Measurements from ENCODE around the gene SCRN1. TPM values are rescaled to one million over a fixed set of nuclear protein-coding genes. Genes with fewer than 3 reads are reported as not detected.

Gene SCRN1
- total RNA-seq (86.5 and 142 TPM in 2 replicates), polyA plus RNA-seq (107 and 124 TPM in 2 replicates), polyA minus RNA-seq (ENCODE audit: low replicate concordance) (64.0 and 69.4 TPM in 2 replicates)
- 82.2 and 90.0 TPM in 2 replicates for polyA plus RNA-seq (2012)

- H3K36me3 ChIP-seq (ENCODE audit: control insufficient read depth, insufficient read depth, low read length) = no peaks in the 10 kb centered on the region
- H4K20me1 ChIP-seq (ENCODE audit: control insufficient read depth, extremely low read depth, insufficient read depth, low read length) = no peaks in the 10 kb centered on the region
- H3K9me3 ChIP-seq (ENCODE audit: control insufficient read depth, insufficient read depth, low read depth, low read length) = no peaks in the 10 kb centered on the region
- no peaks in the 10 kb centered on the region for H3K27me3 ChIP-seq (ENCODE audit: control insufficient read depth, insufficient read depth, low read length)
- peak in 1 of 2 donors; percentile 37 for DNase-seq (ENCODE audit: low read depth in 2 of 2)
- peaks cover 12% of the 10 kb centered on the region for H3K4me1 ChIP-seq (ENCODE audit: control insufficient read depth, extremely low read depth, insufficient read depth, low read length)
- H3K9ac ChIP-seq (ENCODE audit: insufficient read depth, low read length) = peak within 1 kb of the TSS; percentile 86
- peak within 1 kb of the TSS; percentile 84 for H2AFZ ChIP-seq (ENCODE audit: low read length)
- H3K79me2 ChIP-seq (ENCODE audit: control insufficient read depth, insufficient read depth, low read length) = peaks cover 42% of the 10 kb centered on the region
- H3K4me2 ChIP-seq (ENCODE audit: extremely low read depth, insufficient read depth, low read length) = peak within 1 kb of the TSS; percentile 97
- H3K27ac ChIP-seq (ENCODE audit: insufficient read depth, low read length) = peak within 1 kb of the TSS; percentile 93
- TF ChIP-seq EZH2 (IDR thresholded peaks at IDR 0.05; ENCODE audit: low read length, missing control alignments) (no peak), CTCF (conservative IDR thresholded peaks at IDR 0.05 in 1 of 2, IDR thresholded peaks at IDR 0.05 in 1 of 2; ENCODE audit: low read depth in 1 of 2, low read length in 2 of 2) (no peak)
- H3K4me3 ChIP-seq (replicated peaks in 1 of 4; ENCODE audit: control extremely low read depth in 1 of 4, insufficient read depth in 1 of 4, low read depth in 3 of 4, low read length in 4 of 4) = peak within 1 kb of the TSS; percentile 78 to 97 (median 91)
Measured at GRCh38 chr7:29989257-29989995, at the start of gene SCRN1. TSS of gene SCRN1 (minus strand) at chr7:29989801. CDS start at chr7:29969067, 20,734 bp downstream.

- H3K4me3 ChIP-seq (replicated peaks in 1 of 4; ENCODE audit: control extremely low read depth in 1 of 4, insufficient read depth in 1 of 4, low read depth in 3 of 4, low read length in 4 of 4) = peak overlapping the region in 1 of 4 experiments; percentile 21
- H3K9ac ChIP-seq (ENCODE audit: insufficient read depth, low read length) = no peak overlapping the region
- H3K4me2 ChIP-seq (ENCODE audit: extremely low read depth, insufficient read depth, low read length) = peak overlapping the region; percentile 57
- H3K9me3 ChIP-seq (ENCODE audit: control insufficient read depth, insufficient read depth, low read depth, low read length) = no peaks in the 10 kb centered on the region
- no peaks in the 10 kb centered on the region for H3K27me3 ChIP-seq (ENCODE audit: control insufficient read depth, insufficient read depth, low read length)
- H4K20me1 ChIP-seq (ENCODE audit: control insufficient read depth, extremely low read depth, insufficient read depth, low read length) = no peaks in the 10 kb centered on the region
- no peak overlapping the region for H2AFZ ChIP-seq (ENCODE audit: low read length)
- H3K36me3 ChIP-seq (ENCODE audit: control insufficient read depth, insufficient read depth, low read length) = no peaks in the 10 kb centered on the region
- no peak for TF ChIP-seq EZH2 (IDR thresholded peaks at IDR 0.05; ENCODE audit: low read length, missing control alignments)
- TF ChIP-seq CTCF (conservative IDR thresholded peaks at IDR 0.05 in 1 of 2, IDR thresholded peaks at IDR 0.05 in 1 of 2; ENCODE audit: low read depth in 1 of 2, low read length in 2 of 2) = no peak
- peak in 1 of 2 donors; percentile 80 for DNase-seq (ENCODE audit: low read depth in 2 of 2)
- H3K4me1 ChIP-seq (ENCODE audit: control insufficient read depth, extremely low read depth, insufficient read depth, low read length) = no peaks in the 10 kb centered on the region
- no peaks in the 10 kb centered on the region for H3K79me2 ChIP-seq (ENCODE audit: control insufficient read depth, insufficient read depth, low read length)
- H3K27ac ChIP-seq (ENCODE audit: insufficient read depth, low read length) = no peak overlapping the region
Measured at GRCh38 chr7:30038196-30038980, 48.8 kb upstream of the SCRN1 start.

GRCh38 chr7:30036220-30036619, 46.6 kb upstream of the SCRN1 start:
- H3K79me2 ChIP-seq (ENCODE audit: control insufficient read depth, insufficient read depth, low read length) = peaks cover 8% of the 10 kb centered on the region
- H2AFZ ChIP-seq (ENCODE audit: low read length) = no peak overlapping the region
- H3K4me3 ChIP-seq (replicated peaks in 1 of 4; ENCODE audit: control extremely low read depth in 1 of 4, insufficient read depth in 1 of 4, low read depth in 3 of 4, low read length in 4 of 4) = no peak overlapping the region
- H3K27ac ChIP-seq (ENCODE audit: insufficient read depth, low read length) = no peak overlapping the region
- TF ChIP-seq EZH2 (IDR thresholded peaks at IDR 0.05; ENCODE audit: low read length, missing control alignments) (no peak), CTCF (conservative IDR thresholded peaks at IDR 0.05 in 1 of 2, IDR thresholded peaks at IDR 0.05 in 1 of 2; ENCODE audit: low read depth in 1 of 2, low read length in 2 of 2) (no peak)
- DNase-seq (ENCODE audit: low read depth in 2 of 2) = no peak
- H3K27me3 ChIP-seq (ENCODE audit: control insufficient read depth, insufficient read depth, low read length) = no peaks in the 10 kb centered on the region
- H3K9me3 ChIP-seq (ENCODE audit: control insufficient read depth, insufficient read depth, low read depth, low read length) = no peaks in the 10 kb centered on the region
- H3K9ac ChIP-seq (ENCODE audit: insufficient read depth, low read length) = no peak overlapping the region
- H3K4me1 ChIP-seq (ENCODE audit: control insufficient read depth, extremely low read depth, insufficient read depth, low read length) = peaks cover 8% of the 10 kb centered on the region
- no peaks in the 10 kb centered on the region for H3K36me3 ChIP-seq (ENCODE audit: control insufficient read depth, insufficient read depth, low read length)
- H4K20me1 ChIP-seq (ENCODE audit: control insufficient read depth, extremely low read depth, insufficient read depth, low read length) = no peaks in the 10 kb centered on the region
- H3K4me2 ChIP-seq (ENCODE audit: extremely low read depth, insufficient read depth, low read length) = no peak overlapping the region

Data from fibroblast of lung (primary cell).